Stomach (tissue), 4 donors: ENCODE measurements around the gene CALR.

Source experiments
- CTCF ChIP-seq, 7 experiments: fragments of 450-650 bp in 4 of 7; fragments of 200-600 bp in 3 of 7; sonication (generic) in 3 of 7; IDR thresholded peaks; one replicate each; pipeline ENCODE4 v1.5.1; 2016 to 2019; ENCODE audit warnings: antibody characterized with exemption in 7 of 7, control low read depth in 2 of 7, mild to moderate bottlenecking in 1 of 7
- EP300 ChIP-seq: sonication (generic); formaldehyde crosslinking; IDR thresholded peaks from one replicate; pipeline ENCODE4 v1.6.1; 2017; ENCODE audit warnings: antibody characterized with exemption
- POLR2A ChIP-seq, 4 donors: fragments of 450-650 bp; IDR thresholded peaks; one replicate each; pipeline ENCODE4 v1.6.1; 2016; ENCODE audit warnings: antibody characterized with exemption in 4 of 4, control low read depth in 2 of 4, mild to moderate bottlenecking in 1 of 4, moderate library complexity in 1 of 4

- TF ChIP-seq CTCF (IDR thresholded peaks at IDR 0.05) (no peak), POLR2A (IDR thresholded peaks at IDR 0.05) (no peak), EP300 (no peak)
These were observed 52.9 kb downstream of the CALR start for GRCh38 chr19:12991296-12991695.
